HL-60 (cell line): ENCODE results near the gene SF3B3.

ENCODE experiments used
- DNase-seq, 2 experiments: peaks; one replicate each; pipeline ENCODE4 v3.0.0-alpha.2; 2010 to 2020; ENCODE audit warnings: low read depth in 1 of 2, low spot score in 1 of 2
- H3K27ac ChIP-seq: fragments of 250-450 bp; sonication (Bioruptor Pico); replicated peaks from 2 replicates; pipeline ENCODE4 v1.5.1; 2020; ENCODE audit warnings: mild to moderate bottlenecking, moderate library complexity
- H3K27me3 ChIP-seq: fragments of 250-450 bp; sonication (Bioruptor Pico); 2 replicates; pipeline ENCODE4 v1.5.1; 2021; ENCODE audit warnings: mild to moderate bottlenecking, moderate library complexity; ENCODE audit not compliant: insufficient read depth, poor library complexity, severe bottlenecking
- H3K4me3 ChIP-seq: replicated peaks from 2 replicates; pipeline ENCODE4 v1.5.1; 2011; ENCODE audit warnings: mild to moderate bottlenecking, control low read depth, low read length; ENCODE audit not compliant: insufficient read depth
- CTCF ChIP-seq: IDR thresholded peaks from one replicate; pipeline ENCODE4 v1.5.1; 2011; ENCODE audit warnings: low read length, control low read depth, inconsistent platforms; ENCODE audit not compliant: insufficient read depth
- GABPA ChIP-seq: IDR thresholded peaks from 2 replicates; pipeline ENCODE4 v1.6.1; 2012; ENCODE audit warnings: low read depth
- POLR2AphosphoS5 ChIP-seq: IDR thresholded peaks from 2 replicates; pipeline ENCODE4 v1.6.1; 2012; ENCODE audit warnings: low read depth
- REST ChIP-seq: IDR thresholded peaks from 2 replicates; pipeline ENCODE4 v1.6.1; 2012; ENCODE audit warnings: low read depth; ENCODE audit not compliant: insufficient replicate concordance
- SPI1 ChIP-seq: IDR thresholded peaks from 2 replicates; pipeline ENCODE4 v1.6.1; 2012; ENCODE audit warnings: low read depth, mild to moderate bottlenecking, borderline replicate concordance

SF3B3 gene

DNA sequence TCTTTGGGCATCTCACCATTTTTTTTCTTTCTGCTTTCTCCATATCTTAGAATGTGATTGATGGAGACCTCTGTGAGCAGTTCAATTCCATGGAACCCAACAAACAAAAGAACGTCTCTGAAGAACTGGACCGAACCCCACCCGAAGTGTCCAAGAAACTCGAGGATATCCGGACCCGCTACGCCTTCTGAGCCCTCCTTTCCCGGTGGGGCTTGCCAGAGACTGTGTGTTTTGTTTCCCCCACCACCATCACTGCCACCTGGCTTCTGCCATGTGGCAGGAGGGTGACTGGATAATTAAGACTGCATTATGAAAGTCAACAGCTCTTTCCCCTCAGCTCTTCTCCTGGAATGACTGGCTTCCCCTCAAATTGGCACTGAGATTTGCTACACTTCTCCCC, 48.0 kb downstream of the SF3B3 start:
- Histone ChIP-seq H3K27me3 (no peaks in the 10 kb centered on the region), H3K27ac (no peak overlapping the region), H3K4me3 (no peak overlapping the region)
- DNase-seq: no peak
- TF ChIP-seq REST: no peak
- TF ChIP-seq POLR2AphosphoS5: no peak
- TF ChIP-seq GABPA: no peak

DNA sequence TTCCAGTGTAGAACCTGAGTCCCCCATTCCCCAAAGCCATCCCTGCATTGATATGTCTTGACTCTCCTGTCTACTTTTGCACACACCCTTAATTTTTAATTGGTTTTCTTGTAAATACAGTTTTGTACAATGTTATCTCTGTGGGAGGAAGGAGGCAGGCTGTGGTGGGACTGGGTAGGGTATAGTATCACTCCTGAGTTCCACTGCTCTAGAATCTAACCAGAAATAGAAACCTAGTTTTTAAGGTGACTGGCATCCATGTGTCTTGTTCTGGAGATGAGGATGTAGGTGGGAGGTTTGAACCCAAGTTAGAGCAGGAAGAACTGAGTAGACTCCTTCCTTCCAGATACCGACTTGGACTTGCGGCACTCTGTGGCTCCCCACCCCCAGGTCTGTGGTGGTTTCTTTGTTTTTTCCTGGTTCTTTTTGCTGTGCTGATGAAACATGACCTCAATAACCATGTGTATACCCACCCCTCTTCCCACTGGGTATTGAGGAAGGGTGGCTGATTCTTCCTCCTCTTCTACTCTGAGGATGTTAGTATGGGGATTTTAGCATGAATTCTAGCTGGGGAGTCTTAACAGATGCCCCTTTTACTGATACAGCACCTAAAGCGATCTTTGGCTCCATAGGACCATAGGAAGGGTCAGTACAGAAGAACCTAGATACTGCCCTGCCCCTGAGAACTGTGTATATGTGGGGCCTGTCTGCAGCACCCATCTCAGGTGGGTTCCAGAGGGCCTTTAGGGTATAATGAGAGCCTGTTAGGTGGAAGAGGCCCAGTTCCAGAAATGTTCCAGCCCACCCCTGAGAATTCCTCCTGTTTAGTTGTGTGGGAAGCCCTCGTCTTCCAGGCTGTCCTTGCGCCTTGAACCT, 48.7 kb downstream of the SF3B3 start:
- Histone ChIP-seq H3K4me3 (no peak overlapping the region), H3K27ac (no peak overlapping the region), H3K27me3 (no peaks in the 10 kb centered on the region)
- DNase-seq: no peak
- TF ChIP-seq GABPA (no peak), POLR2AphosphoS5 (no peak; the same call in 1 of the 2 replicates), REST (no peak), CTCF (no peak), SPI1 (no peak)

DNA sequence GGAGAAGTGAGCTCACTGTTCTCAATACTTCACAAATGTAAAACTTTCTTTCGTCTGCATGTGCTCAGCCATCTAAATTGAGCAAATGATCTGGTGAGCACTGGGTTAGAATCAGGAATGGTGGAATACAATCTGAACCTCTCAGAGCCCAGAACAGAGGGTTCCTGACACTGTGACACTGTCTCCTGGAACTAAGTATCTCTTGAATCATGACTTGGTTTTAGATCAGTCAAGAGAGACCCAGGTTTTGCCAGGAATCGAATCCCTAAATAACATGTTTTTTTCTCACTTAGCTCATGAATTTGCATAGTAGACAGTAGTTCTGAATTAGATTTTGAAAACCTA, 49.3 kb downstream of the SF3B3 start:
- no peaks in the 10 kb centered on the region for H3K27me3 ChIP-seq
- no peak for TF ChIP-seq GABPA
- H3K27ac ChIP-seq: no peak overlapping the region
- DNase-seq: no peak
- H3K4me3 ChIP-seq: no peak overlapping the region

DNA sequence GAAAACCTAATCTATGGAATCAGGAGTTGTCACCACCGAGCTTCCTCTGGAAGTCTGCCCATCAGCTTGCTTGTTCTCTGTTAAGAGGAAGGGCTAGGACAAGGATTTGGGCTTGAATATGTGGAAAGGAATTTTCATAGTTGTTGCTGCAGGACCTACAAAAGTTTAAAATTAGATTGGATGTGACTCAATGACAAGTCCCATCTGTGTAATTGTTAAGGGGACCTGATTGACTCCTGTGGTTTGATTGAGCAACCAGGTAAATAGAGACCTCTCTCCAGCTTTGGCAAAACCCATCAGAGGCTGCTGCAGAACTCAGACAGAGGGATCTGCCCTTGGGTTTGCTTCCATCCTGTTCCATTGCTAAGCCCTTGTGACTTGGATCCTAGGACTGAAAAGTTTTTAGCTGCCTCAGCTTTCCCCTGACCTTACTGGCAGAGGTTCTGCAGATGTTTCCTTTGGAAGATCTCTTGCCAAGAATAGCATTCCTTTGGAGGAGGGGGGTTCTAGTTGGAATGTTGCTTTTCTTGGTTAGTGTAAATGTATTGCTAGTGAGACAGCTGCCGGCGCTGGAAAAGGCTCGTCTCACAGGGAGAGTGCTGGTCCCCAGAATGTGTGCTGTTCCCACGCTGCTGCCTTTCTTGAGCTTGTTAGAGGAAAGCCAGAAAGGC, 50.0 kb downstream of the SF3B3 start:
- no peak overlapping the region for H3K27ac ChIP-seq
- no peak for DNase-seq
- TF ChIP-seq GABPA (no peak), REST (no peak), POLR2AphosphoS5 (0 out of 2 replicates have a peak, but pooled peaks have one; percentile 26)
- no peak overlapping the region for H3K4me3 ChIP-seq
- H3K27me3 ChIP-seq: no peaks in the 10 kb centered on the region
